Endothelial cell of umbilical vein (primary cell): Measurements from ENCODE around the gene OST4. TPM values are rescaled to one million over a fixed set of nuclear protein-coding genes. Genes with fewer than 3 reads are reported as not detected.

Experiments
- BruUV-seq: library from RNA; stranded (reverse); fragments of 400-500 nt; replicated peaks from 2 replicates; lab custom pipeline; 2021; lab: Mats Ljungman, UMichigan
- CTCF ChIA-PET: fragments of 300-600, 350-600 bp; sonication (Branson Sonifier 250); formaldehyde crosslinking; loops from one replicate; lab custom pipeline; 2021; ENCODE audit warnings: antibody characterized with exemption, inconsistent platforms; lab: Charles Lee
- POLR2A ChIA-PET: fragments of 300-600, 350-600 bp; sonication (Branson Sonifier 250); formaldehyde crosslinking; loops from one replicate; lab custom pipeline; 2021; ENCODE audit warnings: antibody characterized with exemption, inconsistent platforms; lab: Charles Lee
- DNase-seq: peaks from one replicate; pipeline ENCODE4 v3.0.0-alpha.2; 2011; ENCODE audit warnings: low read depth, low spot score
- FAIRE-seq: peaks from 2 replicates; lab custom pipeline; 2011; peaks lifted over from hg19 to GRCh38; lab: Jason Lieb, UNC
- H2AFZ ChIP-seq: 2 replicates; pipeline ENCODE4 v1.6.0; 2012; ENCODE audit warnings: low read depth, low read length, control low read depth, inconsistent platforms
- H3K27ac ChIP-seq: 2 replicates; pipeline ENCODE4 v1.5.1; 2011; ENCODE audit warnings: low read depth, mild to moderate bottlenecking, control low read depth, low read length, moderate library complexity; ENCODE audit not compliant: insufficient read depth
- H3K27me3 ChIP-seq, 2 experiments: 2 replicates each; pipeline versions ENCODE4 v1.6.0 to v1.6.1; 2011; ENCODE audit warnings: low read length in 2 of 2, mixed read lengths in 1 of 2; ENCODE audit not compliant: control insufficient read depth in 2 of 2, insufficient read depth in 2 of 2
- H3K36me3 ChIP-seq, 2 experiments: 2 replicates in 1 of 2; 3 replicates in 1 of 2; pipeline ENCODE4 v1.5.1; 2011; ENCODE audit warnings: low read length in 2 of 2, mild to moderate bottlenecking in 1 of 2, moderate library complexity in 1 of 2; ENCODE audit not compliant: control insufficient read depth in 2 of 2, insufficient read depth in 2 of 2; ENCODE audit errors: extremely low read depth in 1 of 2
- H3K4me1 ChIP-seq: 3 replicates; pipeline ENCODE4 v1.5.1; 2011; ENCODE audit warnings: mild to moderate bottlenecking, low read length; ENCODE audit not compliant: control insufficient read depth, insufficient read depth; ENCODE audit errors: extremely low read depth
- H3K4me2 ChIP-seq: 2 replicates; pipeline ENCODE4 v1.6.1; 2011; ENCODE audit warnings: low read length, control low read depth, mixed read lengths; ENCODE audit not compliant: insufficient read depth
- H3K4me3 ChIP-seq, 3 experiments: fragments of 200-600 bp in 1 of 3; sonication (generic), shearing (Covaris generic) in 1 of 3; replicated peaks in 1 of 3; 2 replicates each; pipeline ENCODE4 v1.5.1; 2011 to 2016; ENCODE audit warnings: control low read depth in 3 of 3, low read length in 3 of 3, mild to moderate bottlenecking in 2 of 3, inconsistent platforms in 1 of 3, low read depth in 1 of 3, moderate library complexity in 1 of 3; ENCODE audit not compliant: insufficient read depth in 1 of 3
- H3K79me2 ChIP-seq: 2 replicates; pipeline ENCODE4 v1.6.0; 2012; ENCODE audit warnings: low read length, inconsistent platforms; ENCODE audit not compliant: control insufficient read depth, insufficient read depth
- H3K9ac ChIP-seq: replicated peaks from 2 replicates; pipeline ENCODE3; 2011; ENCODE audit warnings: low read length, control low read depth; ENCODE audit not compliant: insufficient read depth; ENCODE audit errors: extremely low read depth
- H3K9me1 ChIP-seq: replicated peaks from 3 replicates; pipeline ENCODE4 v1.6.0; 2011; ENCODE audit warnings: mild to moderate bottlenecking, low read length; ENCODE audit not compliant: control insufficient read depth, insufficient read depth; ENCODE audit errors: extremely low read depth
- H3K9me3 ChIP-seq: replicated peaks from 2 replicates; pipeline ENCODE4 v1.5.1; 2012; ENCODE audit warnings: low read length, inconsistent platforms; ENCODE audit not compliant: control insufficient read depth, insufficient read depth
- H4K20me1 ChIP-seq: replicated peaks from 2 replicates; pipeline ENCODE3; 2011; ENCODE audit warnings: mild to moderate bottlenecking, low read length; ENCODE audit not compliant: control insufficient read depth, insufficient read depth; ENCODE audit errors: extremely low read depth
- EZH2 ChIP-seq: IDR thresholded peaks from 2 replicates; pipeline ENCODE4 v1.6.1; 2012; ENCODE audit warnings: borderline replicate concordance, low read depth, mild to moderate bottlenecking, moderate library complexity, low read length, inconsistent platforms; ENCODE audit not compliant: severe bottlenecking
- FOS ChIP-seq: IDR thresholded peaks from 2 replicates; pipeline ENCODE4 v1.6.1; 2011; ENCODE audit warnings: mild to moderate bottlenecking, low read length, moderate library complexity, borderline replicate concordance; ENCODE audit not compliant: insufficient read depth
- GATA2 ChIP-seq: IDR thresholded peaks from 2 replicates; pipeline ENCODE4 v1.7.0; 2011; ENCODE audit warnings: low read depth, mild to moderate bottlenecking, moderate library complexity, mixed read lengths, low read length; ENCODE audit not compliant: insufficient read length, insufficient read depth
- JUN ChIP-seq: IDR thresholded peaks from 2 replicates; pipeline ENCODE4 v1.6.1; 2011; ENCODE audit warnings: borderline replicate concordance, low read depth; ENCODE audit not compliant: insufficient read length, insufficient read depth
- MYC ChIP-seq: IDR thresholded peaks from one replicate; pipeline ENCODE4 v1.6.1; 2011; ENCODE audit warnings: mild to moderate bottlenecking, low read depth, low read length
- POLR2A ChIP-seq: IDR thresholded peaks from 2 replicates; pipeline ENCODE4 v1.6.1; 2012; ENCODE audit warnings: low read depth, mild to moderate bottlenecking, control low read depth, low read length
- POLR2AphosphoS5 ChIP-seq: IDR thresholded peaks from 2 replicates; pipeline ENCODE4 v1.6.1; 2012; ENCODE audit warnings: low read depth, mild to moderate bottlenecking, control low read depth, low read length, moderate library complexity; ENCODE audit not compliant: insufficient read depth
- dilution Hi-C: fragments of 300-500 bp; cut with MboI; formaldehyde crosslinking; loops from one replicate; pipeline ENCODE4 v1.15.0; 2019; ENCODE audit warnings: low sequenced_read_pairs; ENCODE audit not compliant: extremely low pct_ligation_motif_present
- intact Hi-C: fragments of 100-400 bp; cut with micrococcal nuclease; formaldehyde crosslinking; loops from one replicate; pipeline ENCODE4 v1.10.0; 2022
- polyA plus RNA-seq, 4 experiments: library from polyadenylated mRNA; depleted of rRNA in 3 of 4; stranded (reverse) in 3 of 4; unstranded in 1 of 4; fragments of >200 nt; gene quantifications; 2 replicates each; pipeline versions ENCODE4 v1.2.1 to v1.2.3, GENCODE V29; 2011 to 2012; ENCODE audit warnings: missing spikeins in 1 of 4
- total RNA-seq: library from RNA; stranded (reverse); gene quantifications from 2 replicates; pipeline ENCODE4 v1.2.3, GENCODE V29; 2021
- TF ChIP-seq, protein P1 (sequence below), 2 donors: IDR thresholded peaks; 1 replicate in 1 of 2; 2 replicates in 1 of 2; pipeline ENCODE4 v1.5.1; 2011; ENCODE audit warnings: low read length in 2 of 2, mild to moderate bottlenecking in 2 of 2, moderate library complexity in 2 of 2, control low read depth in 1 of 2, inconsistent platforms in 1 of 2, low read depth in 1 of 2; ENCODE audit not compliant: insufficient read depth in 1 of 2; ENCODE audit errors: extremely low read depth in 1 of 2
- TF ChIP-seq, protein P2 (sequence below): IDR thresholded peaks from 2 replicates; pipeline ENCODE4 v1.6.1; 2011; ENCODE audit not compliant: insufficient read depth, insufficient read length

OST4 gene
- total and polyA plus RNA-seq, 2 donors (not counting 3 experiments of a cell fraction or from before 2014, with no cell fraction given), result 415 to 1,189 TPM

DNA sequence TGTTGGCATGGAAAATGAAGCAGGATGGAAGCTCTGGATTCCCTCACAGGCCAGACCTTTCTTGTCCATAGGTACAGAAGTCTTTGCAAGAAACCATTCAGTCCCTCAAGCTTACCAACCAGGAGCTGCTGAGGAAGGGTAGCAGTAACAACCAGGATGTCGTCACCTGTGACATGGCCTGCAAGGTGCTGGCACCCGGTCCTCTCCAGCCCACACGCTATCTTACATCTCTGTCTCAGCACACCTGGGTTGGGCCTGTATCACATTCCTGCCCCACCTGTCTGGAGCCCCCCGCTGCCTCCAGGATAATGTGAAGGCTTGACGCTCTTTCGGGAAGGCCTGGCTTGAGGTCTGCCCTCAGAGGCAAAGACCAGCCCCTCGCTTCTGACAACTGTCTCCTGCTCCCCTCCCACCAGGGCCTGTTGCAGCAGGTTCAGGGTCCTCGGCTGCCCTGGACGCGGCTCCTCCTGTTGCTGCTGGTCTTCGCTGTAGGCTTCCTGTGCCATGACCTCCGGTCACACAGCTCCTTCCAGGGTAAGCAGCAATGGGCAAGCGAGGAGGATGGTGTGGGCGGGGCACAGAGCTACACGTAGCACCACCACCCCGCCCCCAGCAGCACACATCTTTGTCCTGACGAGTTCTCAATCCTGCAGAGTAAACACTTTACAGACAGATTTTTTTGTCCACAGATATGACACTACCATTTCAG, 32.7 kb downstream of the OST4 start:
- no peak overlapping the region for H3K27ac ChIP-seq
- dilution Hi-C loops, result no loop called here
- no peak for DNase-seq
- H3K4me3 ChIP-seq, result no peak overlapping the region
- CTCF ChIA-PET, result interaction anchor here (0.5 to 7.0 kb wide), 4 partner anchors 12 to 78 kb away, joined by 3 to 30 read pairs (median 4); no protein-coding TSS in a partner anchor
- H3K4me1 ChIP-seq, result peaks cover 7% of the 10 kb centered on the region
- no peak overlapping the region for H3K9ac ChIP-seq
- POLR2A ChIA-PET, result no interaction called here
- H3K9me3 ChIP-seq, result no peaks in the 10 kb centered on the region
- no peak overlapping the region for H3K4me2 ChIP-seq
- intact Hi-C loops, result no loop called here
- no TSS peak for BruUV-seq
- no peaks in the 10 kb centered on the region for H4K20me1 ChIP-seq
- TF ChIP-seq EZH2 (no peak), POLR2A (no peak), GATA2 (no peak), MYC (no peak), POLR2AphosphoS5 (no peak), FOS (no peak), JUN (no peak)
- TF ChIP-seq, protein P1, sequence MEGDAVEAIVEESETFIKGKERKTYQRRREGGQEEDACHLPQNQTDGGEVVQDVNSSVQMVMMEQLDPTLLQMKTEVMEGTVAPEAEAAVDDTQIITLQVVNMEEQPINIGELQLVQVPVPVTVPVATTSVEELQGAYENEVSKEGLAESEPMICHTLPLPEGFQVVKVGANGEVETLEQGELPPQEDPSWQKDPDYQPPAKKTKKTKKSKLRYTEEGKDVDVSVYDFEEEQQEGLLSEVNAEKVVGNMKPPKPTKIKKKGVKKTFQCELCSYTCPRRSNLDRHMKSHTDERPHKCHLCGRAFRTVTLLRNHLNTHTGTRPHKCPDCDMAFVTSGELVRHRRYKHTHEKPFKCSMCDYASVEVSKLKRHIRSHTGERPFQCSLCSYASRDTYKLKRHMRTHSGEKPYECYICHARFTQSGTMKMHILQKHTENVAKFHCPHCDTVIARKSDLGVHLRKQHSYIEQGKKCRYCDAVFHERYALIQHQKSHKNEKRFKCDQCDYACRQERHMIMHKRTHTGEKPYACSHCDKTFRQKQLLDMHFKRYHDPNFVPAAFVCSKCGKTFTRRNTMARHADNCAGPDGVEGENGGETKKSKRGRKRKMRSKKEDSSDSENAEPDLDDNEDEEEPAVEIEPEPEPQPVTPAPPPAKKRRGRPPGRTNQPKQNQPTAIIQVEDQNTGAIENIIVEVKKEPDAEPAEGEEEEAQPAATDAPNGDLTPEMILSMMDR (IDR thresholded peaks at IDR 0.05; ENCODE audit: extremely low read depth in 1 of 2, insufficient read depth in 1 of 2, low read depth in 1 of 2, low read length in 2 of 2), result no peak
- TF ChIP-seq, protein P2, sequence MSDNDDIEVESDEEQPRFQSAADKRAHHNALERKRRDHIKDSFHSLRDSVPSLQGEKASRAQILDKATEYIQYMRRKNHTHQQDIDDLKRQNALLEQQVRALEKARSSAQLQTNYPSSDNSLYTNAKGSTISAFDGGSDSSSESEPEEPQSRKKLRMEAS, result no peak
- no peak overlapping the region for H2AFZ ChIP-seq
- H3K27me3 ChIP-seq, result no peaks in the 10 kb centered on the region
- no peaks in the 10 kb centered on the region for H3K9me1 ChIP-seq
- FAIRE-seq, result no peak
- H3K79me2 ChIP-seq, result peaks cover 14% of the 10 kb centered on the region
- peaks cover 32 to 69% of the 10 kb centered on the region in 2 experiments for H3K36me3 ChIP-seq
